ENCODE results near the gene CCDC152.

The CCDC152 gene

GRCh38 chr5:42819745-42820144, 63.1 kb downstream of the CCDC152 start:
- in situ Hi-C loops (cut with MboI; ENCODE audit: low sequenced_read_pairs, unreplicated experiment), result no loop called here
- DNase-seq (ENCODE audit: low spot score), result no peak
- TF ChIP-seq CTCF (IDR thresholded peaks at IDR 0.05; ENCODE audit: borderline replicate concordance, control extremely low read depth, extremely low read depth, insufficient read depth, missing control alignments), result no peak

- no peak for DNase-seq (ENCODE audit: low spot score)
- in situ Hi-C loops (cut with MboI; ENCODE audit: low sequenced_read_pairs, unreplicated experiment), result no loop called here
- no peak for TF ChIP-seq CTCF (IDR thresholded peaks at IDR 0.05; ENCODE audit: borderline replicate concordance, control extremely low read depth, extremely low read depth, insufficient read depth, missing control alignments)
These were observed 65.9 kb downstream of the CCDC152 start for GRCh38 chr5:42822548-42822947.

GRCh38 chr5:42824347-42824976, 67.8 kb downstream of the CCDC152 start:
- in situ Hi-C loops (cut with MboI; ENCODE audit: low sequenced_read_pairs, unreplicated experiment), result no loop called here
- TF ChIP-seq CTCF (IDR thresholded peaks at IDR 0.05; ENCODE audit: borderline replicate concordance, control extremely low read depth, extremely low read depth, insufficient read depth, missing control alignments), result no peak
- no peak for DNase-seq (ENCODE audit: low spot score)

GRCh38 chr5:42825422-42826148, 69.0 kb downstream of the CCDC152 start:
- DNase-seq (ENCODE audit: low spot score), result no peak
- in situ Hi-C loops (cut with MboI; ENCODE audit: low sequenced_read_pairs, unreplicated experiment), result no loop called here
- TF ChIP-seq CTCF (IDR thresholded peaks at IDR 0.05; ENCODE audit: borderline replicate concordance, control extremely low read depth, extremely low read depth, insufficient read depth, missing control alignments), result no peak

GRCh38 chr5:42826757-42827515, 70.3 kb downstream of the CCDC152 start:
- no peak for TF ChIP-seq CTCF (IDR thresholded peaks at IDR 0.05; ENCODE audit: borderline replicate concordance, control extremely low read depth, extremely low read depth, insufficient read depth, missing control alignments)
- in situ Hi-C loops (cut with MboI; ENCODE audit: low sequenced_read_pairs, unreplicated experiment), result no loop called here
- DNase-seq (ENCODE audit: low spot score), result no peak

GRCh38 chr5:42828671-42829070, 72.1 kb downstream of the CCDC152 start:
- in situ Hi-C loops (cut with MboI; ENCODE audit: low sequenced_read_pairs, unreplicated experiment), result no loop called here
- TF ChIP-seq CTCF (IDR thresholded peaks at IDR 0.05; ENCODE audit: borderline replicate concordance, control extremely low read depth, extremely low read depth, insufficient read depth, missing control alignments), result no peak
- DNase-seq (ENCODE audit: low spot score), result no peak
